Measurements from ENCODE around the gene KIF3A.

GRCh38 chr5:132766806-132767055, 29.4 kb upstream of the KIF3A start:
- TF ChIP-seq CTCF (IDR thresholded peaks at IDR 0.05; ENCODE audit: low read depth, low read length, poor library complexity, severe bottlenecking) = no peak
- TF ChIP-seq EZH2phosphoT487 (IDR thresholded peaks at IDR 0.05; ENCODE audit: borderline replicate concordance, low read length) = no peak
